Mammary epithelial cell (primary cell): Measurements from ENCODE around the gene TUBA3D.
"Not testable (repeated sequence)": the region's sequence is repeated elsewhere in the genome, so short reads cannot be mapped to it uniquely, and the experiment has no call there.

Source experiments
- CTCF ChIP-seq, 2 donors: IDR thresholded peaks in 1 of 2; conservative IDR thresholded peaks in 1 of 2; 2 replicates each; pipeline ENCODE4 v1.5.1; 2011 to 2012; ENCODE audit warnings: inconsistent platforms in 2 of 2, low read length in 2 of 2, mild to moderate bottlenecking in 2 of 2, control low read depth in 1 of 2, low read depth in 1 of 2; ENCODE audit not compliant: insufficient read depth in 1 of 2; ENCODE audit errors: extremely low read depth in 1 of 2
- EZH2 ChIP-seq: IDR thresholded peaks from 2 replicates; pipeline ENCODE4 v1.6.1; 2012; ENCODE audit warnings: low read length, inconsistent platforms, borderline replicate concordance

GRCh38 chr2:131467722-131468121 is 8.2 kb upstream of the TUBA3D start:
- TF ChIP-seq CTCF (conservative IDR thresholded peaks at IDR 0.05 in 1 of 2, IDR thresholded peaks at IDR 0.05 in 1 of 2; ENCODE audit: extremely low read depth in 1 of 2, insufficient read depth in 1 of 2, low read depth in 1 of 2, low read length in 2 of 2); EZH2: not testable (repeated sequence)
